K562 (cell line): ENCODE measurements around the gene PIGC. TPM values are rescaled to one million over a fixed set of nuclear protein-coding genes. Genes with fewer than 3 reads are reported as not detected.

Experiments used
- ATAC-seq: fragments of 200-7000 bp; cut with Tn5 transposase; 3 replicates; pipeline ENCODE4 v1.9.1; 2020; ENCODE audit warnings: moderate library complexity
- BruUV-seq: library from RNA; stranded (reverse); fragments of 400-500 nt; replicated peaks from 2 replicates; lab custom pipeline; 2021; lab: Mats Ljungman, UMichigan
- CTCF ChIA-PET: fragments of 300-600 bp; formaldehyde crosslinking; extraction: SDS; loops from one replicate; lab custom pipeline; 2021; ENCODE audit warnings: low intra/inter-chr PET ratio; lab: Yijun Ruan, JAX
- POLR2A ChIA-PET: fragments of 300-600, 350-650 bp; sonication (Branson Sonifier 250); formaldehyde crosslinking; extraction: SDS; loops from one replicate; lab custom pipeline; 2021; ENCODE audit warnings: antibody characterized with exemption, inconsistent platforms; lab: Yijun Ruan, JAX
- DNase-seq, 4 experiments: peaks; one replicate each; pipeline versions ENCODE4 v3.0.0 to v3.0.0-alpha.2; 2011 to 2018; ENCODE audit warnings: low spot score in 3 of 4, mixed read lengths in 3 of 4; ENCODE audit errors: extremely low read depth in 1 of 4
- FAIRE-seq: peaks from 2 replicates; lab custom pipeline; 2011; peaks lifted over from hg19 to GRCh38; lab: Jason Lieb, UNC
- H2AFZ ChIP-seq: 2 replicates; pipeline ENCODE4 v1.6.0; 2011; ENCODE audit warnings: low read depth, low read length, control low read depth, inconsistent platforms
- H3K27ac ChIP-seq: fragments of 200-600 bp; 3 replicates; pipeline ENCODE4 v1.8.0; 2011; ENCODE audit warnings: low read depth, mild to moderate bottlenecking, control low read depth, inconsistent platforms, low read length, moderate library complexity, mixed read lengths; ENCODE audit errors: extremely low read depth
- H3K27me3 ChIP-seq, 2 experiments: fragments of 300-600 bp in 1 of 2; 2 replicates in 1 of 2; 3 replicates in 1 of 2; pipeline versions ENCODE4 v1.6.0 to v1.8.0; 2011; ENCODE audit warnings: inconsistent platforms in 2 of 2, low read length in 2 of 2, mild to moderate bottlenecking in 1 of 2, mixed read lengths in 1 of 2, moderate library complexity in 1 of 2; ENCODE audit not compliant: control insufficient read depth in 2 of 2, insufficient read depth in 2 of 2
- H3K36me3 ChIP-seq: fragments of 300-600 bp; 3 replicates; pipeline ENCODE4 v1.8.0; 2011; ENCODE audit warnings: mild to moderate bottlenecking, low read length, inconsistent platforms; ENCODE audit not compliant: control insufficient read depth, insufficient read depth
- H3K4me1 ChIP-seq, 2 experiments: fragments of 200-600 bp in 1 of 2; replicated peaks in 1 of 2; 2 replicates in 1 of 2; 3 replicates in 1 of 2; pipeline versions ENCODE4 v1.5.1 to v1.8.0; 2011; ENCODE audit warnings: inconsistent platforms in 2 of 2, low read length in 2 of 2, mild to moderate bottlenecking in 1 of 2, mixed read lengths in 1 of 2, moderate library complexity in 1 of 2; ENCODE audit not compliant: control insufficient read depth in 2 of 2, insufficient read depth in 2 of 2
- H3K4me2 ChIP-seq: 2 replicates; pipeline ENCODE4 v1.6.1; 2011; ENCODE audit warnings: low read length, control low read depth, inconsistent platforms, mixed read lengths; ENCODE audit not compliant: insufficient read depth
- H3K4me3 ChIP-seq: fragments of 200-600 bp; sonication (generic), shearing (Covaris generic); 2 replicates; pipeline ENCODE4 v1.5.1; 2016; ENCODE audit warnings: control low read depth, inconsistent platforms
- H3K79me2 ChIP-seq: fragments of 200-600 bp; 3 replicates; pipeline ENCODE4 v1.8.0; 2011; ENCODE audit warnings: low read length, inconsistent platforms; ENCODE audit not compliant: control insufficient read depth, insufficient read depth
- H3K9ac ChIP-seq, 2 experiments: 2 replicates each; pipeline versions ENCODE4 v1.6.0 to v1.6.1; 2011; ENCODE audit warnings: low read depth in 2 of 2, low read length in 2 of 2, control low read depth in 1 of 2, inconsistent platforms in 1 of 2, mild to moderate bottlenecking in 1 of 2, mixed read lengths in 1 of 2; ENCODE audit not compliant: insufficient read depth in 1 of 2
- H3K9me1 ChIP-seq: one replicate; pipeline ENCODE4 v1.6.0; 2011; ENCODE audit warnings: inconsistent platforms, mild to moderate bottlenecking, low read length, moderate library complexity; ENCODE audit not compliant: control insufficient read depth, insufficient read depth
- H3K9me3 ChIP-seq: replicated peaks from 2 replicates; pipeline ENCODE4 v1.5.1; 2011; ENCODE audit warnings: low read depth, low read length, inconsistent platforms; ENCODE audit not compliant: control insufficient read depth, insufficient read depth
- H4K20me1 ChIP-seq: replicated peaks from 2 replicates; pipeline ENCODE4 v1.6.1; 2011; ENCODE audit warnings: low read length, inconsistent platforms, mixed read lengths; ENCODE audit not compliant: control insufficient read depth, insufficient read depth
- BRD9 ChIP-seq: fragments of 450-650 bp; IDR thresholded peaks from 2 replicates; pipeline ENCODE4 v1.6.1; 2018; ENCODE audit warnings: low read depth; ENCODE audit not compliant: partially characterized antibody
- CBX8 ChIP-seq: fragments of 200-600 bp; sonication (generic); IDR thresholded peaks from 2 replicates; pipeline ENCODE4 v1.6.1; 2012; ENCODE audit warnings: borderline replicate concordance, mixed run types, low read depth, mild to moderate bottlenecking, moderate library complexity, mixed read lengths, low read length, control low read depth, inconsistent platforms; ENCODE audit not compliant: poor library complexity, severe bottlenecking; ENCODE audit errors: extremely low read depth
- CTCF ChIP-seq, 3 experiments: IDR thresholded peaks in 2 of 3; conservative IDR thresholded peaks in 1 of 3; 2 replicates each; pipeline ENCODE4 v1.5.1; 2011 to 2012; ENCODE audit warnings: low read length in 3 of 3, mild to moderate bottlenecking in 3 of 3, control low read depth in 2 of 3, improper control_type of control experiment in 1 of 3, inconsistent platforms in 1 of 3, low read depth in 1 of 3, mixed read lengths in 1 of 3, moderate library complexity in 1 of 3; ENCODE audit not compliant: insufficient read depth in 2 of 3
- DACH1 ChIP-seq: fragments of 450-650 bp; IDR thresholded peaks from 2 replicates; pipeline ENCODE4 v1.6.1; 2018; ENCODE audit not compliant: partially characterized antibody
- EGR1 ChIP-seq: fragments of 450-650 bp; conservative IDR thresholded peaks from 2 replicates; pipeline ENCODE4 v1.6.1; 2017; ENCODE audit warnings: mild to moderate bottlenecking
- EZH2 ChIP-seq: IDR thresholded peaks from 2 replicates; pipeline ENCODE4 v1.6.1; 2012; ENCODE audit warnings: low read depth, mild to moderate bottlenecking, inconsistent platforms, low read length, borderline replicate concordance
- FOS ChIP-seq: IDR thresholded peaks from 3 replicates; pipeline ENCODE4 v1.6.1; 2011; ENCODE audit not compliant: insufficient read length; ENCODE audit errors: extremely low read depth
- KLF6 ChIP-seq: fragments of 250-450 bp; sonication (Bioruptor Pico); IDR thresholded peaks from 2 replicates; pipeline ENCODE4 v1.4.0; 2020; ENCODE audit warnings: mild to moderate bottlenecking, moderate library complexity, borderline replicate concordance
- RAD21 ChIP-seq, 2 experiments: fragments of 250-450 bp in 1 of 2; fragments of 450-650 bp in 1 of 2; sonication (Bioruptor Pico) in 1 of 2; formaldehyde crosslinking in 1 of 2; IDR thresholded peaks in 1 of 2; conservative IDR thresholded peaks in 1 of 2; 2 replicates each; pipeline versions ENCODE4 v1.4.0 to v1.8.0; 2020 to 2022; ENCODE audit warnings: mild to moderate bottlenecking in 2 of 2, moderate library complexity in 1 of 2
- RFX5 ChIP-seq: IDR thresholded peaks from 2 replicates; pipeline ENCODE4 v1.6.1; 2011; ENCODE audit warnings: low read depth, mild to moderate bottlenecking, improper control_type of control experiment, low read length
- SREBF2 ChIP-seq: sonication (generic); formaldehyde crosslinking; IDR thresholded peaks from 2 replicates; pipeline ENCODE4 v1.4.0; 2020; ENCODE audit warnings: mild to moderate bottlenecking, missing genetic modification reagents
- TEAD1 ChIP-seq, 2 experiments: fragments of 450-650 bp in 1 of 2; sonication (generic) in 1 of 2; formaldehyde crosslinking; IDR thresholded peaks; 2 replicates each; pipeline versions ENCODE4 v1.4.0 to v1.8.0; 2020 to 2022; ENCODE audit warnings: mild to moderate bottlenecking in 2 of 2, missing genetic modification reagents in 1 of 2
- ZNF717 ChIP-seq: fragments of 250-450 bp; sonication (Bioruptor Pico); IDR thresholded peaks from 2 replicates; pipeline ENCODE4 v1.5.0; 2021
- WGBS: fragments of 100-300 bp; shearing (Covaris generic); methylation state at CpG from one replicate; pipeline ENCODE4 v1.1.6; 2016; ENCODE audit warnings: low coverage, mixed read lengths; ENCODE audit not compliant: insufficient coverage; ENCODE audit errors: missing lambda C conversion rate; 5-methylcytosine and 5-hydroxymethylcytosine counted together
- in situ Hi-C: fragments of 300-500 bp; cut with MboI; formaldehyde crosslinking; loops from 4 replicates; pipeline ENCODE4 v1.15.0; 2018; ENCODE audit warnings: inconsistent platforms, mixed read lengths
- intact Hi-C: fragments of 100-400 bp; cut with micrococcal nuclease; formaldehyde crosslinking; loops from 2 replicates; pipeline ENCODE4 v1.14.2; 2022
- polyA plus RNA-seq, 8 experiments: library from polyadenylated mRNA; depleted of rRNA in 4 of 8; stranded (reverse) in 5 of 8; unstranded in 3 of 8; fragments of >200 nt; fragmentation: Nextera tagmentation in 2 of 8; fragmentation: Illumina TruSeq in 1 of 8; extraction: Ambion mirVana in 2 of 8; extraction: Trizol in 1 of 8; gene quantifications; 2 replicates each; pipeline versions ENCODE4 v1.2.1 to v1.2.3, GENCODE V29; 2011 to 2014; ENCODE audit warnings: inconsistent platforms in 1 of 8, missing spikeins in 1 of 8
- total RNA-seq, 7 experiments: library from RNA; depleted of rRNA in 6 of 7; stranded (reverse); fragments of >200 nt in 6 of 7; fragmentation: Illumina TruSeq in 2 of 7; extraction: Trizol in 2 of 7; gene quantifications; 2 replicates each; pipeline versions ENCODE4 v1.2.1 to v1.2.3, GENCODE V29; 2011 to 2021; ENCODE audit warnings: low replicate concordance in 1 of 7
- TF ChIP-seq, protein P1 (sequence below): sonication (generic); formaldehyde crosslinking; IDR thresholded peaks from 2 replicates; pipeline ENCODE4 v1.8.0; 2022; ENCODE audit warnings: mild to moderate bottlenecking, missing genetic modification reagents

Gene PIGC
- total and polyA plus RNA-seq, 9 of the 15 experiments (the other 6 are each of a cell fraction or from before 2014, with no cell fraction given): 30.5 to 97.9 (median 54.7) TPM

DNA sequence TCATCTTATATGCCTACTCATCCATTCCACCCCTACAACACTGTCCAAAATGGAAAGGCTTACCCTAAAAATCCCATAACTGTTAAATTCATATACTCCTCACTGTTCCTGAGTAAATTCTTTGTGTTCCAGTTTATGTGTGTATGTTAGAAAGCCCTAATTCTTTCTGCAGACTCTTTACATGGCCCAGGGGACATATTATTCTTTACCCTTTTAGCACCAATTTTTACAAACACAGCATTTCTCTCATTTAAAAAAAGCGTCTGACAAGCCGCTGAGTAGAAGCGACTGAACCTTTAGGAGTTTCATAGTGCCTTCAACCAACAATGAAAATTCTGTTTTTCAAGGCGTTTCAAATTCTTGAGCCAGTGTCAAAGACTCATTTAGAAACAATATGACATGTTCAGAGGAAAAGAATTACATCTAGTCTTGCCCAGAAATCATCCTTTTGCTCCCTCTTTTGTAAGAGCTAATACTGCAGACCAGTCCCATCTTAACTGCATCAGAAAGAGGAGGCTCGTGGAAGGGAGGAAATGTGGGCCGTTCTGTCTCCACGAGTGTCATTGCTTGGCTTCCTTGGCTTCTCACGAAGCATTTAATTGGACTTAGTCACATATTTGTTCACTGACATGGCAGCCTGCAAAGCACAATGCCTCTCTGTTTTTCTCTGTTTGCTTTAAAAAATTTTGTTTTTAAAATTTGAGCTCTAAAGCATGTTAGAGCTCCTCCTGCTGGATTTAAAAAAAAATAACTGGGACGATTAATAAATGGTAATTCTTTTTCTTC, 44.7 kb downstream of the PIGC start:
- Histone ChIP-seq H3K4me2 (no peak overlapping the region; the same call in 1 of the 2 replicates), H3K4me3 (no peak overlapping the region), H3K9me1 (no peaks in the 10 kb centered on the region), H4K20me1 (no peaks in the 10 kb centered on the region), H3K9me3 (no peaks in the 10 kb centered on the region), H3K4me1 (no peaks in the 10 kb centered on the region; a peak in 1 of 5 replicates), H3K27ac (no peak overlapping the region), H3K27me3 (0 out of 5 replicates have a peak, but pooled peaks cover 0 to 4% of the 10 kb centered on the region in 2 experiments), H3K79me2 (no peaks in the 10 kb centered on the region), H3K9ac (no peak overlapping the region), H2AFZ (peak overlapping the region; percentile 58), H3K36me3 (no peaks in the 10 kb centered on the region)
- DNase-seq (peak in 2 of 4 experiments; percentile 22 to 25), FAIRE-seq (peak; percentile 54), ATAC-seq (peak; percentile 39; the same call in 2 of the 3 replicates)
- in situ Hi-C loops: loop anchor here (10.0 kb wide), 1 partner anchor 594 kb away; no protein-coding TSS in a partner anchor
- 7% methylated on average over 9 of the region's 9 CpGs for whole genome bisulfite sequencing
- intact Hi-C loops: loop anchor here (1.0 to 10.0 kb wide), 3 partner anchors 397 to 744 kb away; partner anchors contain the start of gene MYOC
- CTCF ChIA-PET: interaction anchor here (0.6 to 2.4 kb wide), 7 partner anchors 30 to 833 kb away, joined by 3 to 11 read pairs (median 4); no protein-coding TSS in a partner anchor
- no TSS peak for BruUV-seq
- POLR2A ChIA-PET: interaction anchor here (0.6 to 1.1 kb wide), 6 partner anchors 9 to 419 kb away, joined by 3 read pairs; no protein-coding TSS in a partner anchor
- TF ChIP-seq TEAD1 (CRISPR knock-in tag; IDR thresholded peaks at IDR 0.05) (no peak), EGR1 (no peak), RFX5 (no peak), EZH2 (no peak), BRD9 (no peak), SREBF2 (no peak), ZNF717 (CRISPR knock-in tag) (no peak), FOS (no peak), DACH1 (peak; percentile 67), CBX8 (no peak), KLF6 (CRISPR knock-in tag) (no peak), CTCF (IDR thresholded peaks at IDR 0.05 in 2 of 3, conservative IDR thresholded peaks at IDR 0.05 in 1 of 3; ENCODE audit: insufficient read depth in 2 of 3, low read depth in 1 of 3, low read length in 3 of 3) (peak; percentile 39 to 82 (median 59); a peak in 4 of 6 replicates), RAD21 (CRISPR knock-in tag; conservative IDR thresholded peaks at IDR 0.05 in 1 of 2, IDR thresholded peaks at IDR 0.05 in 1 of 2) (peak; percentile 83 to 86)
- TF ChIP-seq, protein P1, sequence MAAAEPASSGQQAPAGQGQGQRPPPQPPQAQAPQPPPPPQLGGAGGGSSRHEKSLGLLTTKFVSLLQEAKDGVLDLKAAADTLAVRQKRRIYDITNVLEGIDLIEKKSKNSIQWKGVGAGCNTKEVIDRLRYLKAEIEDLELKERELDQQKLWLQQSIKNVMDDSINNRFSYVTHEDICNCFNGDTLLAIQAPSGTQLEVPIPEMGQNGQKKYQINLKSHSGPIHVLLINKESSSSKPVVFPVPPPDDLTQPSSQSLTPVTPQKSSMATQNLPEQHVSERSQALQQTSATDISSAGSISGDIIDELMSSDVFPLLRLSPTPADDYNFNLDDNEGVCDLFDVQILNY: no peak
